ENCODE measurements around the gene NKPD1. TPM values are rescaled to one million over a fixed set of nuclear protein-coding genes. Genes with fewer than 3 reads are reported as not detected.

The NKPD1 gene
- total RNA-seq, 1 donor from 2014 or later, result not detected

DNA sequence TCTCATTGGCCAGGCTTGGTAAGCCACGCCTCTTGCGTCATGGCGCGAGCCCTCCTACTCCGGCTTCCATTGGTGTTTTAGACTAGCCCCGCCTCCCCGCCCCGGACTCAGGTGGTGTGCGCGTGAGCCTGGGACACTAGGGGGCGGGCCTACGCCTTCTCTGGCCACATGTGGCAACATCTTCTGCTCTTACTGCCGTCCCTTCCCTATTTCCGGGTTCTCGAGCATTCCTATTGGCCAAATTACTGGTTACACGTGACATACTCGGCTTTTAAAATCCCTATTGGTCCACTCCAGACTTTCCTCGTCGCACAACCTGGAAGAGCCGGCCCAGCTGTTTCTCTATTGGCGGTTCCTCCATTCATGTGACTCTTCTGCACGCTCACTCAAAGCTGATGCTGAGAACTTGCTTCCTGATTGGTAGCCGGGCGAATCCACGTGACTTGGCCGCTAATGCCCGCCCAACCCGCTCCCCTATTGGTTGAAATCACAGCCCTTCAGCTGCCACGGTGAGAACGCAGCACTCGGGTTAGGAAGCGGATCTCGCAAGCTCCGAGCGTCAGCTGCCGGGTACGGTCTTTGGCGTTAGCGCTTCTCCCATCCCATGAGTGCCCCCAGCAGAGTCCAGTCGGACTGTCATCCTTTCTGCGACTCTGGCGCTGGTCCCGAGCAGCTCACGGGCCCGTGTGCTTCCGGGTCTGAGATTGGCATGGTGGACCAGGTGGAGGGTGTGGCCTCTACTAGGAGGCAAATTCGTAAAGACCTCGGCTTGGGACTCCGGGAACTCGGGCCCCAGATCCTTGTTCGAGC lies 17.7 kb upstream of the NKPD1 start, which contains the start of gene BLOC1S3:
BLOC1S3 (plus strand) TSS at position 523 of the 810 bp plus-strand sequence. CDS start 513 bp downstream, outside the sequence.
- ATAC-seq (peak; percentile 98), DNase-seq (ENCODE audit: low spot score) (peak; percentile 100)
- intact Hi-C loops (cut with DNase I), result no loop called here

DNA sequence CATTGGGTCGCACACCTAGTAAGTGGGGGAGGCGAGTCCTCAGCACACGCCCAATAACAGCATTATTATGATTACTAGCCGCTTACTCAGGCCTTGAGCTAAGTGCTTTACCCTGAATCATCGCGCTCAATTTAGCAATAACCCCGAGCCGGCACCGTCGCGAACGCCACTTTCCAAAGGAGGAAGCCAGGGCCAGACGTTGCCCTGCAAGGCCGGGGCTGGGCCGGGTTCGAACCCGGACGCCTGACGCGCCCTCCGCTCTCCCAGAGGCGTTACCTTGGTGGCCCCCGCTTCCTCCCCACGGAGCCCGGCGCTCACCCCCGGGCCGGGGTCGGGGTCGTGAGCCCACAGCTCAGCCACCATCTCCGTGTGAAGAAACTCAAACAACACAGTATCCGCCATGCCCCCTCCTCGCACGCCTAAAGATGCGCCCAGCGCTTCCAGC lies 17.1 kb upstream of the NKPD1 start, which contains the start of gene TRAPPC6A:
TRAPPC6A (minus strand) TSS at position 421 of the 445 bp plus-strand sequence; CDS start at position 402, 19 bp downstream.
- ATAC-seq, result no peak
- intact Hi-C loops (cut with DNase I), result no loop called here
- no peak for DNase-seq (ENCODE audit: low spot score)

- no peak for DNase-seq (ENCODE audit: low spot score)
- no peak for ATAC-seq
- intact Hi-C loops (cut with DNase I), result no loop called here
Measured at GRCh38 chr19:45175515-45176345, 14.9 kb upstream of the NKPD1 start.

GRCh38 chr19:45173816-45174215 lies 13.0 kb upstream of the NKPD1 start:
- ATAC-seq (no peak), DNase-seq (ENCODE audit: low spot score) (no peak)
- intact Hi-C loops (cut with DNase I), result no loop called here

DNA sequence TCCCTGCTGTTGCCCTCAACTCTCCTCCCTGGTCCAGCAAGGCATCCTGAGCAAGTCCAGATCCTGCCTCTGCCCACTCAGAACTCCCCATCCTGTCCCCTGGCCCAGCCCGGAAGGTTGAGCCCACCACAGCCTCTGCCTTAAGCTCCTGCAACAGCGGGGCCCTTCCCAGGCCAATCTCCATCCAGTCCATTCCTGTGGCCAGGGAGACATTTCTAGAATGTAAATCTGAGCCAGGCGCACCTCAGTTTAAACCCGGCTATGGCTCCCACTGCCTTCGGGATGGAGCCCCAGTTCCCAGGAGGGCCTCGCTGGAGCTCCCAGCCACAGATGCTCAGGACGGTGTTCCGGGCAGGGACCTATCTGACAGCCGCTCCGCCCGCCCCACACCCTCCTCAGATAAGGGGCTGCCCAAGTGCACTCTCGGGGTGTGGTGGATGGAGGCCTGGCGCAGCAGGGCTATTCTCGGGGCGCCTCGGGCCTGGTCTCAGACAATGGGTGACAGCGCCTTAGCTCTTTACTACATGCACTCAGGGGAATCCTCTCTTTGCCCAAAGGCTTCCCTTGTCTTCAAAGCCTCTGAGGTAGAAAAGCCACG lies 11.9 kb upstream of the NKPD1 start:
- no peak for DNase-seq (ENCODE audit: low spot score)
- ATAC-seq, result no peak
- intact Hi-C loops (cut with DNase I), result no loop called here

GRCh38 chr19:45172173-45172572 lies 11.4 kb upstream of the NKPD1 start:
- intact Hi-C loops (cut with DNase I), result no loop called here
- no peak for ATAC-seq
- DNase-seq (ENCODE audit: low spot score), result no peak

DNA sequence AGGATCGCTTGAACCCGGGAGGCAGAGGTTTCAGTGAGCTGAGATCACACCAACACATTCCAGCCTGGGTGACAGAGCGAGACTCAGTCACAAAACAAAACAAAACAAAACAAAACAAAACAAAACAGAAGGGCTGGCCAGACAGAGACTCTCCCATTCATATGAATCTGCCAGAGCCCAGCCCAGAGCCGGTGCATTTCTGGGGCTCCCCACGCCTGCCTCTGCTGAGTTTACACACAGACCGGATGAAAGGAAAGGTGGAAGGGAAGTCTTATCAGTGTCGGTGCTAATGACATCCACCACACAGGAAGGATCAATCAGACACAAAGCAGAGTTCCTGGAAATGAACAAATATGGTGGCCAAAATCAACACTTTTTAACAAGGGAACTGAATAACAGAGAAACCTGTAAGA lies 10.4 kb upstream of the NKPD1 start:
- DNase-seq (ENCODE audit: low spot score) (no peak), ATAC-seq (no peak)
- intact Hi-C loops (cut with DNase I), result no loop called here

- DNase-seq (ENCODE audit: low spot score) (no peak), ATAC-seq (no peak)
- intact Hi-C loops (cut with DNase I), result no loop called here
Measured at GRCh38 chr19:45170146-45171106, 9.6 kb upstream of the NKPD1 start.

DNA sequence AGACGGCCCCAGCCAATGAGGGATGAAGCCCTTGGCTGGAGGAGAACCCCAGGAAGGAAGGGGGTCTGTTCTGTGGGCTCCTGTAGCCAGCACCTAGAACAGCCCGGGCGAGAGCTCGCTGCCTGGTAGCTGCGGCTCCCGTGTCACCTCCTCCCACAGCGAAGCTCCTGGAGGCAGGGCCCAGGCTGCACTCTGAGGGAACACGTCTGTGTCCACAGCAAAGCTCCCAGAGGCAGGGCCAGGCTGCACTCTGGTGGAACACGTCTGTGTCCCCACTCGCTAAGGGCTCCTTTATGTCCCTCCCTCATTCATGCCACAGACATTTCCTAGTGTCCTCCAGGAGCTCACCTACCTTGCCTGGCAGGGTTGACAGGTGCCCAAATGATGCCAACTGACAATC lies 8.8 kb upstream of the NKPD1 start:
- intact Hi-C loops (cut with DNase I), result no loop called here
- ATAC-seq, result no peak
- no peak for DNase-seq (ENCODE audit: low spot score)

DNA sequence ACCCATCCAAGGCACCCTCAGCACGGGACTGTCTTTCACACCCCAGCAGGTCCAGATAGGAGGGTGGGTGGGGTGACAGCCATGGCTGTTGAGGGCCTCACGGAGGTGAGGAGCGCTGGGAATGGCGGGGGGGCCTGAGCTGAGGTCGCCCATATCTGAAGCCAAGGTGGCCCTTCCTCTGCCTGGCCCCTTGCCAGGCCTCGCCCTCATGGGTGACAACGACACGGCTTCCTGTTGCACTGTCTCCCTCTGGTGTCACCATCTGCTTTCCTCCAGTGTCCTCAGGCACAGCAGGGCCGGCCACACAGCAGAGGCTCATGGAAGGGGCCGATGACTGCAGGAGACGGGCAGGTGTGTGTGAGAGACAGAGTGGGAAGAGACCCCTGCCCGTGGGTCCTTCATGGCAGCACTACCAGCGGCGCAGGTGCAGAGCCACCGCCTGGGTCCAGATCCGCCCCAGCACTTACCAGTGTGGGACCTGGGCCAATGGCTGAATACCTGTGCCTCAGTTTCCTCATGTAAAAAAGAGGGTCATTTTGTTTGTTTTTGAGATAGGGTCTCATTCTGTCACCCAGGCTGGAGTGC lies 8.1 kb upstream of the NKPD1 start:
- intact Hi-C loops (cut with DNase I), result no loop called here
- no peak for ATAC-seq

DNA sequence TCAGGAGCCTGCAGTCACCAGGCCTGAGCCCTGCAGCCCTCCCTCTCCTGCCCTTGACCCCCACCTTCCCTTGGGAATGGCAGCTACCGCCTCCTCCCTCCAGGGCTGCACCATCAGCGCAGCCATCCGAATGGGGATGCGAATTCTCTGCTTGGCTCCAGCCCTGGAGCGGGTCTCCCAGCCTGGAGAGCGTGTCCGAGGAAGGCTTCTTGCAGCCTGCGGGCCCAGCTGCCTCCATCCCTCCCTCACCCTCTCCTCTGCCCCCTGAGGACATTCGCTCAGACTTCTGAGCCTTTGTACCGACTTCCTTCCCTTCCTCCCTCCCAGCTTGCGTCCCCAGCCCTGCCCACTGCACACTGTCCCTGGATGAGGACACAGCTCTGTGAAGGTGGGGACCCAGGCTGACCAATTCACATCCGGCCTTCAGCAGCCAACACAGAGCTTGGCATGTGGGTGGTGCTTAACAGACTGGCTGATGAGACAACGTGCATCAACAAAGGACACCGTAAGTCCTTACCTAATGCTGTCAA lies 6.0 kb upstream of the NKPD1 start:
- DNase-seq (ENCODE audit: low spot score) (no peak), ATAC-seq (no peak)
- intact Hi-C loops (cut with DNase I), result no loop called here

More for the DNA sequence above, 8.1 kb upstream of the NKPD1 start:
- no peak for DNase-seq (ENCODE audit: low spot score)

DNA sequence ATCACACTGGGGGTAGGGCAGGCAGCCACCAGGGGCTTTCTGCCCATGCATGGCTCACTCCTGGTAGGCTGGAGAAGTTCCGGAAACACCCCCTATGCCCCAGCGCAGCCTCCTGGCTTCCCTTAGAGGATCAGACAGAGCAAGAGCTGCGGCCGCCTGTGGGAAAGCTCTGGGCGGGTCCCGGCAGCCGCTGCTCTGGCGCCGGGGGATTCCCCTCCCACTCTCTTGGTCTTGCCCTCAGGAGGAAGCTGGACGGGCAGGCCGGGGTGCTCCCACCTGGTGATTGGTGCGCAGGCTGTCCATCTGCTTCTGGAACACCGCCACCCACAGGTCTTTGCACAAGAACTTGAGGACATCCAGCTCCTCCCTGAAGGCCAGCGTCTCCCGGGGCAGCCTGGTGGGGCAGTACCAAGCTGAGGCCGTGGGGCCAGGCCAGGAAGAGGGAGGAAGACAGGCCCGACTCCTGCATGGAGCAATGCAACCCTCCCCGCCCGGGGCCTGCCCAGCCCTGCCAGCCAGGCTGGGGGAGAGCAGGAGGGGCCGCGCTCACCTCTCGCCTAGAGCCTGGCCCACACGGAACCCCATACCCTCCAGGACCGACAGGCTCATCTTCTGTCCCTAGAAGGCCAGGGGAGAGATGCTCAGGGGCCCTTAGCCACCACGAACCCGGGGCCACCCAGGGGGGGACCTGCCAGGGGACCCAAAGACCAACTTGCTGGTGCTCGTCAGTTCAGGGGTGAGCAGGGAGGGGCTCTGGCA lies 4.0 kb upstream of the NKPD1 start:
- DNase-seq (ENCODE audit: low spot score) (no peak), ATAC-seq (peak; percentile 47)
- intact Hi-C loops (cut with DNase I), result no loop called here

- DNase-seq (ENCODE audit: low spot score) (no peak), ATAC-seq (no peak)
- intact Hi-C loops (cut with DNase I), result no loop called here
Measured at GRCh38 chr19:45163751-45164460, 3.1 kb upstream of the NKPD1 start.

- DNase-seq (ENCODE audit: low spot score), result no peak
- no peak for ATAC-seq
- intact Hi-C loops (cut with DNase I), result no loop called here
Measured at GRCh38 chr19:45163156-45163555, 2.4 kb upstream of the NKPD1 start.

- no peak for ATAC-seq
- no peak for DNase-seq (ENCODE audit: low spot score)
- intact Hi-C loops (cut with DNase I), result no loop called here
Measured at GRCh38 chr19:45162608-45163143, 1.9 kb upstream of the NKPD1 start.

Data from sciatic nerve (tissue), 2 donors.